Measurements from ENCODE around the gene P3H2. TPM values are rescaled to one million over a fixed set of nuclear protein-coding genes. Genes with fewer than 3 reads are reported as not detected.
A peak's percentile ranks its signal among the peaks of the same experiment; 100 is the strongest.
"Not testable (repeated sequence)": the region's sequence is repeated elsewhere in the genome, so short reads cannot be mapped to it uniquely, and the experiment has no call there.

The P3H2 gene
- total and polyA plus RNA-seq, 9 of the 15 experiments (the other 6 are each of a cell fraction or from before 2014, with no cell fraction given) = 0.04 to 0.26 (median 0.22) TPM; not detected in 6

DNA sequence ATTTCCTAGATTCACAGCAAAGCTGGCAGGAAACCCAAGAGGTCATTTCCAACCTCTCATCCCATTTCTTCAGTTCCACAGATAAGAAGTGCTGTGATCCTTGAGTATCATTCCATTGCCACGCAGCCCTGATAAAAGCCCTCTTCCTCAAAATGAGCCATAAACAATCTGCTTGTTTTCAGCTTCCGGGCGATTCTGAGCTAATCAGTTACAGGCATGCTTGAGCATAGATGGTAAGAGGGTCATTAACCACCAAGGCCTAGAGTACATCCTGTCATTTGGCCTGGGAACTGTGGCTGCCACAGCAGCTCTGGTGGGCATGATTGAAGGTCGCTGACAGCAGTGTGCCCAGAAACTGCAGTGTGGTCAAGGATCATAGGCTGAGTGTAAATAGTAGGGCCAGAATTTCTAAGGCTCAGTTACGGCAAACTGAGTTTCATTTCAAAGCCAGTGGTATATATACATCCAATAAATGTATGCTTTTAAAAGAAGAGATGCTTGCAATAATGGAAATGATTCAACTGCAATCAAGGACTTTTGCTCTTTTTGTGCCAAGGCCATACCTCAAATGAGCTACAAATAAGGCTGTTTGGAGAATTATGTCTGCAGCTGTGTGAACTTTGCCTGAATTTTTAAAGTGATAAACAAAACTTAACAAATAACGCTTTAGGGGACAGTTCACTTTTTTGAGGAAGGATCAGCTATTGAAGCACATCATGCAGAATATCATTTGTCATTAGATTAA, 47.3 kb downstream of the P3H2 start (continued):
- TF ChIP-seq ZNF311 (CRISPR knock-in tag; IDR thresholded peaks at IDR 0.05) = no peak

DNA sequence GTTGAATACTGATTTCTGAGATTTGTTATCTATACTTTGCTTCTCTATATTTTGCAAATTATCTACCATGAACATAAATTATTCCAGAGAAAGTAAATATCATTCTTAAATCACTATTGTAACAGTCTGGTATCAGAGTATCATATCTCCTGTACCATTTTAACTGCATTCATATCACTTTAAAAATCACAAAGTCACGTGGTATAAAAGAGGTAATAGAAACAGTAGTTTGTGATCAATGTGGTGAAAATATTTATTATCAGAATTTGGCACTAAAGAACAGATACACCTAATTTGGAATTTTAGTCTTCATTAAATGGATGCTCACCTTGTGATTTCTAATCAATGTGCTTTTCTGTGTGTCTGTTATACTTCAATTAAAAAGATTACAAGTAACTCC, 47.8 kb downstream of the P3H2 start:
- BruUV-seq (replicated peaks) = no TSS peak
- H3K4me2 ChIP-seq (ENCODE audit: insufficient read depth, low read length) = no peak overlapping the region
- FAIRE-seq = no peak
- H3K27ac ChIP-seq (ENCODE audit: extremely low read depth, low read depth, low read length) = no peak overlapping the region
- 0% methylated on average over 1 of the region's 1 CpG for WGBS (ENCODE audit: insufficient coverage, low coverage, missing lambda C conversion rate)
- DNase-seq (ENCODE audit: extremely low read depth in 1 of 4, low spot score in 3 of 4) = no peak
- H3K4me1 ChIP-seq (replicated peaks in 1 of 2; ENCODE audit: control insufficient read depth in 2 of 2, insufficient read depth in 2 of 2, low read length in 2 of 2) = no peaks in the 10 kb centered on the region
- H3K9ac ChIP-seq (ENCODE audit: insufficient read depth in 1 of 2, low read depth in 2 of 2, low read length in 2 of 2) = no peak overlapping the region
- no peak overlapping the region for H2AFZ ChIP-seq (ENCODE audit: low read depth, low read length)
- no peaks in the 10 kb centered on the region for H3K27me3 ChIP-seq (ENCODE audit: control insufficient read depth in 2 of 2, insufficient read depth in 2 of 2, low read length in 2 of 2)
- intact Hi-C loops (cut with micrococcal nuclease) = no loop called here
- no peaks in the 10 kb centered on the region for H4K20me1 ChIP-seq (replicated peaks; ENCODE audit: control insufficient read depth, insufficient read depth, low read length)
- ATAC-seq = no peak
- ChIA-PET POLR2A (no interaction called here), CTCF (ENCODE audit: low intra/inter-chr PET ratio) (no interaction called here)
- H3K9me1 ChIP-seq (ENCODE audit: control insufficient read depth, insufficient read depth, low read length) = no peaks in the 10 kb centered on the region
- in situ Hi-C loops (cut with MboI) = no loop called here
- no peak overlapping the region for H3K4me3 ChIP-seq
- no peak for TF ChIP-seq SMARCC2 (IDR thresholded peaks at IDR 0.05; ENCODE audit: low read depth)
- TF ChIP-seq, protein P1, sequence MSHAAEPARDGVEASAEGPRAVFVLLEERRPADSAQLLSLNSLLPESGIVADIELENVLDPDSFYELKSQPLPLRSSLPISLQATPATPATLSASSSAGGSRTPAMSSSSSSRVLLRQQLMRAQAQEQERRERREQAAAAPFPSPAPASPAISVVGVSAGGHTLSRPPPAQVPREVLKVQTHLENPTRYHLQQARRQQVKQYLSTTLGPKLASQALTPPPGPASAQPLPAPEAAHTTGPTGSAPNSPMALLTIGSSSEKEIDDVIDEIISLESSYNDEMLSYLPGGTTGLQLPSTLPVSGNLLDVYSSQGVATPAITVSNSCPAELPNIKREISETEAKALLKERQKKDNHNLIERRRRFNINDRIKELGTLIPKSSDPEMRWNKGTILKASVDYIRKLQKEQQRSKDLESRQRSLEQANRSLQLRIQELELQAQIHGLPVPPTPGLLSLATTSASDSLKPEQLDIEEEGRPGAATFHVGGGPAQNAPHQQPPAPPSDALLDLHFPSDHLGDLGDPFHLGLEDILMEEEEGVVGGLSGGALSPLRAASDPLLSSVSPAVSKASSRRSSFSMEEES (CRISPR knock-in tag; IDR thresholded peaks at IDR 0.05) = peak; percentile 78
- H3K79me2 ChIP-seq (ENCODE audit: control insufficient read depth, insufficient read depth, low read length) = no peaks in the 10 kb centered on the region
- no peaks in the 10 kb centered on the region for H3K36me3 ChIP-seq (ENCODE audit: control insufficient read depth, insufficient read depth, low read length)
- H3K9me3 ChIP-seq (replicated peaks; ENCODE audit: control insufficient read depth, insufficient read depth, low read depth, low read length) = no peaks in the 10 kb centered on the region

DNA sequence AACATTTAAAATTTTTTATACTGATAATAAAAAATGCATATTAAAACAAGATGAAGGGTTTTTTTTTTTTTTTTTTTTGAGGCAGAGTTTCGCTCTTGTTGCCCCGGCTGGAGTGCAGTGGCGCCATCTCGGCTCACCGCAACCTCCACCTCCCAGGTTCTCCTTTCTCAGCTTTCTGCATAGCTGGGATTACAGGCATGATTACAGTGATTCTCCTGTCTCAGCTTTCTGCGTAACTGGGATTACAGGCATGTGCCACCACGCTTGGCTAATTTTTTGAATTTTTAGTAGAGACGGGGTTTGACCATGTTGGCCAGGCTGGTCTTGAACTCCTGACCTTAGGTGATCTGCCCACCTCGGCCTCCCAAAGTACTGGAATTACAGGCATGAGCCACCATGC, 48.8 kb downstream of the P3H2 start:
- POLR2A ChIA-PET; BruUV-seq (replicated peaks); H4K20me1 ChIP-seq (replicated peaks; ENCODE audit: control insufficient read depth, insufficient read depth, low read length); H3K4me1 ChIP-seq (replicated peaks in 1 of 2; ENCODE audit: control insufficient read depth in 2 of 2, insufficient read depth in 2 of 2, low read length in 2 of 2); CTCF ChIA-PET (ENCODE audit: low intra/inter-chr PET ratio); H3K27ac ChIP-seq (ENCODE audit: extremely low read depth, low read depth, low read length); H3K9me3 ChIP-seq (replicated peaks; ENCODE audit: control insufficient read depth, insufficient read depth, low read depth, low read length); DNase-seq (ENCODE audit: extremely low read depth in 1 of 4, low spot score in 3 of 4); intact Hi-C loops (cut with micrococcal nuclease); H3K4me2 ChIP-seq (ENCODE audit: insufficient read depth, low read length); FAIRE-seq; in situ Hi-C loops (cut with MboI); H2AFZ ChIP-seq (ENCODE audit: low read depth, low read length); H3K9ac ChIP-seq (ENCODE audit: insufficient read depth in 1 of 2, low read depth in 2 of 2, low read length in 2 of 2); ATAC-seq; H3K4me3 ChIP-seq; H3K79me2 ChIP-seq (ENCODE audit: control insufficient read depth, insufficient read depth, low read length); H3K27me3 ChIP-seq (ENCODE audit: control insufficient read depth in 2 of 2, insufficient read depth in 2 of 2, low read length in 2 of 2); H3K9me1 ChIP-seq (ENCODE audit: control insufficient read depth, insufficient read depth, low read length); H3K36me3 ChIP-seq (ENCODE audit: control insufficient read depth, insufficient read depth, low read length): not testable (repeated sequence)
- WGBS (ENCODE audit: insufficient coverage, low coverage, missing lambda C conversion rate) = 2% methylated on average over 5 of the region's 9 CpGs
